Mesodermal cell (in vitro differentiated cells): ENCODE data around the gene MORN1.
A peak's percentile ranks its signal among the peaks of the same experiment; 100 is the strongest.

Experiments used
- H3K27ac ChIP-seq: 2 replicates; pipeline ENCODE4 v1.7.0; 2013; ENCODE audit warnings: mild to moderate bottlenecking, low read depth, low read length, moderate library complexity; ENCODE audit not compliant: severe bottlenecking
- H3K36me3 ChIP-seq: 2 replicates; pipeline ENCODE4 v1.7.1; 2013; ENCODE audit warnings: mild to moderate bottlenecking, low read length, moderate library complexity; ENCODE audit not compliant: control insufficient read depth, insufficient read depth
- H3K4me1 ChIP-seq: one replicate; pipeline ENCODE4 v1.7.1; 2013; ENCODE audit warnings: mild to moderate bottlenecking, low read length; ENCODE audit not compliant: insufficient read depth, control insufficient read depth, poor library complexity, severe bottlenecking
- H3K4me3 ChIP-seq: 2 replicates; pipeline ENCODE4 v1.7.0; 2013; ENCODE audit warnings: low read length, control low read depth, mild to moderate bottlenecking; ENCODE audit not compliant: insufficient read depth, poor library complexity, severe bottlenecking; ENCODE audit errors: extremely low read depth
- H3K9me3 ChIP-seq: 2 replicates; pipeline ENCODE4 v1.7.1; 2013; ENCODE audit warnings: mild to moderate bottlenecking, low read length, moderate library complexity; ENCODE audit not compliant: control insufficient read depth
- WGBS, 2 experiments: methylation state at CpG; one replicate each; pipeline ENCODE4 v1.1.5; 2013; ENCODE audit warnings: missing lambda C conversion rate in 2 of 2; ENCODE audit not compliant: insufficient coverage in 2 of 2; 5-methylcytosine and 5-hydroxymethylcytosine counted together

Gene MORN1

GRCh38 chr1:2322065-2322571 is 69.2 kb downstream of the MORN1 start:
- no peak overlapping the region for H3K4me3 ChIP-seq

DNA sequence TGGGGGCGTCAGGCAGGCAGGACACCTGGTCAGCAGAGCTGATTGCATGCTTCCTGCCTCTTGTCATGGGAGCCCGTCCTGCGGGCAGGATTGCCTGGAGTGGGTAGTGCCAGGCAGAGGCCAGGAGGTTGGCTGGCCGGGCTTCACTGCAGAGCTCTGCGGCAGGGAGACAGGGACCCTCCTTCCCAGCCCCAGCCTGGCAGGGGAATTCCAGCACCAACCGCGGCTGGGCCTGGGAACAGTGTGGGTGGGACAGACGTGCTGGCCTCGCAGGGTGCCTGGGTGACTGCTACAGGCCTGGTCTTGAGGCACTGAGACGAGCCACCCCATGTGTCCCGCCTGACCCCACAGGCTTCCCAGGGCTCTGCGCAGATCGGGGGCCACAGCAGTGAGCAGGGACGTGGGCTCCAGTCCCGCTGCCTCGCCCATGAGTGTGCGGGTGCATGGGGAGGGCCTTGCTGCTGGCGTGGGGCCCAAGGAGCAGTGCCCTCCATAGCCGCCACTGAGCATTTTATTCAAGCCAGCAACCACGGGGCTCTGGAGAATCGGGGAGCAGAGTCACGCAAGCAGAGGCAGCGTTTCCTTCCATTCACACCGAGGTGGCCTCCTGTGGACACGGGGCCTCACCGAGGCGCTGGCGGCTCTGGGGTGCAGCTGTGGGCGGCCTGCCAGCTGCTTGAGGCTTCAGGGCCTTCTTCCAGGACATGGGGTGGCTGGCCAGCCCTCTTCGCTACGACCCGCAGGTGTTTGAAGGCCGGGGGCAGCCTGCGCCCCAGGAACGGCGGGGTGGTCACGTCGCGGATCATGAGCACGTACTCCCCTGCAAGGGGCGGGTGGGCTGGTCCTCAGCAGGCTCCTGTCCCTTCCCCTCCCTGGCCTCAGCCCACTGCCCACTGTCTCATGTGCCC is 70.3 kb downstream of the MORN1 start:
- H3K4me1 ChIP-seq, result peaks cover 31% of the 10 kb centered on the region

More at GRCh38 chr1:2322065-2322571, 69.2 kb downstream of the MORN1 start:
- Histone ChIP-seq H3K36me3 (no peaks in the 10 kb centered on the region), H3K9me3 (no peaks in the 10 kb centered on the region), H3K4me1 (peaks cover 20% of the 10 kb centered on the region), H3K27ac (peak overlapping the region; percentile 99)
- WGBS, 2 experiments, result 32 to 34% methylated on average over 17 to 25 of the region's 30 CpGs

DNA sequence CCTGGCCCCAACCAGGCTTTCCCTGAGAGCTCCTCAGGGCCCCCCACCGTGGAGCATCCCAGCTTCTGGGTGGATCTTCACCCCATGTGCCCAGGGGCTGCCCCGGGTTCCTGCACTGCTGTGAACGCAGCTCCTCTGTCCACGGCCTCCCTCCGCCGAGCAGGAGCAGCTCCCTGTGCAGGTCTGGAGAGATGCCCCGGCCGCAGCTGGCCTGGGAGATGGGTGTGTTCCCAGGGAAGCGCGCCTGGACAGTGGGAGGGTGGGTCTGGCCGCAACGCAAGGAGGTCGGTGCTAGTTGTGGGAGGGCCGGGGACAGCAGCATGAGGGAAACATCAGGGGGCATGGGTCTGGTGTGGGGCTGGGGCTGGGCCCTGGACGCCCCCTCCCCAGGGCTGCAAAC is 71.3 kb downstream of the MORN1 start:
- WGBS, 2 experiments, result 81 to 91% methylated on average over 11 to 13 of the region's 15 CpGs
- H3K4me3 ChIP-seq, result no peak overlapping the region
- no peaks in the 10 kb centered on the region for H3K36me3 ChIP-seq
- H3K4me1 ChIP-seq, result peaks cover 40% of the 10 kb centered on the region
- no peak overlapping the region for H3K27ac ChIP-seq
- no peaks in the 10 kb centered on the region for H3K9me3 ChIP-seq

More for the DNA sequence above, 70.3 kb downstream of the MORN1 start:
- 93% methylated on average over 37 to 39 of the region's 41 CpGs for WGBS, 2 experiments
- Histone ChIP-seq H3K36me3 (no peaks in the 10 kb centered on the region), H3K9me3 (no peaks in the 10 kb centered on the region), H3K27ac (peak overlapping the region; percentile 99), H3K4me3 (no peak overlapping the region)

DNA sequence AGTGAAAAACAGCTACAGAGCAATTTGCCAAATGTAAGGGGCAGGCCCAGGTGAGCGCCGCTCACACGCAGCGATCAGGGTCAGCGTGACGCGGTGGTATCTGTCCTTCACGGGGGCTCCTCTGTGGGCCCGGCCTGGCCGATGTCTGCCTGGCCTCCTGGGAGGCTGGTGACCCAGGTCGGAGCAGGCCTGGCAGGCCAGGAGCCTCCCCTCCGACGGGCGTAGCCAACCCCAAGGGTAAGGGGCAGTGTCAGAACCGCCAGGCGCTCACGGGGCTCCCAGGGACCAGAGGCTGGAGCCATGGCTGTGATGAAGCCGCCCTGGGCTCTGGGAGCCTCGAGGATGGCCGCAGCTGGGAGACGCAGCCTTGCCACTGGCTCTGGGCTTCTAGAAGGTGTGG is 72.1 kb downstream of the MORN1 start:
- WGBS, 2 experiments, result 95 to 96% methylated on average over 16 to 21 of the region's 21 CpGs
- Histone ChIP-seq H3K36me3 (no peaks in the 10 kb centered on the region), H3K27ac (no peak overlapping the region), H3K4me3 (no peak overlapping the region), H3K9me3 (no peaks in the 10 kb centered on the region), H3K4me1 (peaks cover 40% of the 10 kb centered on the region)

GRCh38 chr1:2318314-2319278 is 72.8 kb downstream of the MORN1 start:
- Histone ChIP-seq H3K9me3 (no peaks in the 10 kb centered on the region), H3K4me3 (no peak overlapping the region), H3K4me1 (peaks cover 44% of the 10 kb centered on the region), H3K36me3 (no peaks in the 10 kb centered on the region), H3K27ac (no peak overlapping the region)
- WGBS, 2 experiments, result 91 to 92% methylated on average over 32 to 38 of the region's 41 CpGs

- WGBS, 2 experiments, result 92 to 94% methylated on average over 29 to 32 of the region's 32 CpGs
- H3K4me3 ChIP-seq, result no peak overlapping the region
- H3K9me3 ChIP-seq, result no peaks in the 10 kb centered on the region
- H3K4me1 ChIP-seq, result peaks cover 50% of the 10 kb centered on the region
- H3K27ac ChIP-seq, result peak overlapping the region; percentile 79
- no peaks in the 10 kb centered on the region for H3K36me3 ChIP-seq
Observed at GRCh38 chr1:2317230-2318065, 73.9 kb downstream of the MORN1 start.

DNA sequence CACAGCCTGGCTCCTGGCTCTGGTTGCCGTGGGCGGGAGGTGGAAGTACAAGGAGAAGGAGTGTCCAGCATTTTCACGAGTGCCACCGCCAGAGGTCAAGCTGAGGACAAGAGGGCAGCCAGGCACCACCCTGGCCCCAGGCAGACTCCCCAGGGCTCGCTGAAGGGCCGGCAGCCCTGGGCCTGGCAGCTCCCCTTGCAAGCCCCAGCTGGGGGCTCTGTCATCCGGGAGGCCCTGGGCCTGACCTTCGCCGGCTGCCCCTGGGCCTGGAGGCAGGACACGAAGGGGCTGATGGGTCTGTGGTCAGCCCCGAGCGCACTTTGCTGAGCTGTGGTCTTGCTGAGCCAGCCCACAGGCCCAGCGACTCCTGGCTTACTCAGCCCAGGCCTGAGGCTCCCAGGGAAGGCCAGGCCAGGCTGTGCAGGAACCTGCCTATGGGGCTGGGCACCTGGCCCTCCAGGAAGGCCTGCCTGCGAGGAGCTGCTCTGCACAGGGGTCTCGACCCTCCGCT is 74.8 kb downstream of the MORN1 start:
- 86 to 87% methylated on average over 16 of the region's 16 CpGs for WGBS, 2 experiments
- H3K36me3 ChIP-seq, result no peaks in the 10 kb centered on the region
- peaks cover 49% of the 10 kb centered on the region for H3K4me1 ChIP-seq
- H3K9me3 ChIP-seq, result no peaks in the 10 kb centered on the region
- H3K4me3 ChIP-seq, result no peak overlapping the region
- H3K27ac ChIP-seq, result peak overlapping the region; percentile 79

DNA sequence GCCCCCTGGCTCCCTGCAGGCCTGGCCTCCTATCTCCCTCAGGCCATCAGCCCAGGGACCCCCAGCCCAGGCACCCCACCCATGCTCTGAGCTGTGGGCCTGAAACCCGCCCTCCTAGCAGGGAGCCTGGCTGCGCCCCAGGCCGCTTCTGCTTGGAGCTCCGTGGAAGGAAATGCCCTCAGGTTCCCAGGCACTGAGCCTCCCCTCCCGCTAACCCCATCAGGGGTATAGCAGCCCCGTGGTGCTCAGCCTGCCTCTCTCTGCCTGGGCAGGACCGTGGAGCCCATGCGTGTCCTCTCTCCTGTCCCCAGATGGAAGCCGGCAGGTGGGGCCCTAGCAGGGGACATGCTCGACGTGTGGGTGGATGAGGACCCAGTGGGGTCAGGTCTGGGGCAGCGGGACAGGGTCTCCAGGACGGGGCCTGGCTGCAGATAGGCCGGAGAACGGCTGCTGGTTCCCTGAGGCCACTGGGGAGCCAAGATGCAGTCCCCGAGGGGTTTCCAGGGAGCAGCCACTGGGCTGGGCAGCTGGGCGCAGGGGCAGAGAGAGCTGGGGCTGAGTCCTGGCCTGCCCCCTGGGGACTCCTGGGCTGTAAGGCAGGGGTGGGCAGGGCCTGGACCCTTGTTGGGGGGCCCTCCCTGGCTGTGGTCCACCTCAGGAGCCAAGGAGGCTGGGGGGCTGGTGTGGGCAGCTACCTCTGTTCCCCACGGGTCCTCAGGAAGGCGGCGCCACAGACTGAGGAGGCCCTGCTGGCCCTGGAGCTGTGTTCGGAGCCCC is 75.5 kb downstream of the MORN1 start:
- H3K4me1 ChIP-seq, result peaks cover 48% of the 10 kb centered on the region

DNA sequence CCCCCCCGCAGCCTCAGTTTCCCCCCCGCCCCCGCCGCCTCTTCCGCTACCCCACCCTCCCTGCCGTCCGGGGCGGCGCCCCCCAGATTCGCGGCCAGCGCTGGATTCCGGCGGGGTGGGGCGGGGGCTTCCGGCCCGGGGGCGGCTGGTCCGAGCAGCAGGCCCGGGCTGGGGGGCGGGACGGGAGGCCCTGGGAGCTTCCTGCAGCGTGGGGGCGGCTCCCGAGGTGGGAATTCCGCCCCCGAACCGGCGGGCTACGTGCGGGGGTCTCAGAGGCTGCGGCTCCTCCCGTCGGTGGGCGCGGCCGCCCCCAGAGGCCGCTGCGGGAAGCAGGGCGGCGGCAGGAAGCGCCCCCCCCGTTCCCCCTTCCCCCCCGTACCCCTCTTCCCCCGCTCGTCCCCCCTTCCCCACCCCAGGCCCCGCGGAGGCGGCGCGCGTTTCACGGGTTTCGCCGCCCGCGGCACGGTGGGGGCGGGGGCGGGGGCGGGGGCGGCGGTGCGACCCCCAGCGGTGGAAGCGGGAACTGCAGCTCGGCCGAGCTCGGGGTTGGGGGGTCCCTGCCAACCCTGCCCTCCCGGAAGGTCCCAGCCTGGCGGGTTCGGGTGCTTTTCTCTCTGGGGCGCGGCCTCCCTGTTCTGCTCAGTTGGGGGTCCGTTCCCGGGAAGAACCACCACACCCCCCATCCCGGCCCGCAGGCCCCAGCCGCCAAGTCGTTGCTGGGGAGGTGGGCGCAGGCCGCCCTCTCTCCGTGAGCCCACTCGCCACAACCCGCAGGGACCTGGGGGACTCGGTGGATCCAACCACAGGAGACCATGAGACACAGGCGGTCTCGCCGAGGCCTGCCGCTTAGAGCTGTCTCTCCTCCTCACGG is 76.3 kb downstream of the MORN1 start:
- Histone ChIP-seq H3K27ac (peak overlapping the region; percentile 93), H3K4me3 (peak overlapping the region; percentile 45), H3K36me3 (peaks cover 4% of the 10 kb centered on the region), H3K4me1 (peaks cover 48% of the 10 kb centered on the region), H3K9me3 (no peaks in the 10 kb centered on the region)
- 29 to 31% methylated on average over 21 to 42 of the region's 91 CpGs for WGBS, 2 experiments

More for the DNA sequence above, 75.5 kb downstream of the MORN1 start:
- H3K36me3 ChIP-seq, result no peaks in the 10 kb centered on the region
- WGBS, 2 experiments, result 90 to 91% methylated on average over 18 to 21 of the region's 21 CpGs
- H3K9me3 ChIP-seq, result no peaks in the 10 kb centered on the region
- no peak overlapping the region for H3K4me3 ChIP-seq
- H3K27ac ChIP-seq, result peak overlapping the region; percentile 79
